GM19240 (cell line): ENCODE results near the gene POR.
"Not testable (repeated sequence)": the region's sequence is repeated elsewhere in the genome, so short reads cannot be mapped to it uniquely, and the experiment has no call there.

ENCODE experiments used
- DNase-seq: peaks from one replicate; pipeline ENCODE4 v3.0.0; 2011; ENCODE audit warnings: low spot score; ENCODE audit not compliant: insufficient read length

Gene POR

GRCh38 chr7:75988568-75989499 is 73.9 kb downstream of the POR start:
- DNase-seq = no peak

GRCh38 chr7:75989500-75990388 is 74.8 kb downstream of the POR start:
- DNase-seq = no peak

GRCh38 chr7:75991531-75992082 is 76.7 kb downstream of the POR start:
- no peak for DNase-seq

- DNase-seq = no peak
Observed at GRCh38 chr7:75992083-75992755, 77.3 kb downstream of the POR start.

- no peak for DNase-seq
Observed at GRCh38 chr7:75993689-75994387, 78.9 kb downstream of the POR start.

GRCh38 chr7:75994388-75995051 is 79.6 kb downstream of the POR start, which contains the start of gene TMEM120A:
Gene TMEM120A, minus strand, starts transcription at chr7:75994595. Its CDS starts 25 bp downstream, at chr7:75994570.
- DNase-seq = peak; percentile 99

GRCh38 chr7:75995052-75995471 is 80.1 kb downstream of the POR start:
- DNase-seq = no peak

- DNase-seq = no peak
Observed at GRCh38 chr7:75995996-75996395, 81.0 kb downstream of the POR start.

GRCh38 chr7:75996476-75996875 is 81.5 kb downstream of the POR start:
- DNase-seq = no peak

GRCh38 chr7:75998038-75998437 is 83.1 kb downstream of the POR start:
- DNase-seq = no peak

GRCh38 chr7:76000566-76000965 is 85.6 kb downstream of the POR start:
- no peak for DNase-seq

- DNase-seq = no peak
Observed at GRCh38 chr7:76002139-76002538, 87.2 kb downstream of the POR start.

GRCh38 chr7:76002822-76003221 is 87.9 kb downstream of the POR start:
- DNase-seq = no peak

GRCh38 chr7:76003351-76003750 is 88.4 kb downstream of the POR start:
- no peak for DNase-seq

- DNase-seq = not testable (repeated sequence)
Observed at GRCh38 chr7:76005004-76005403, 90.0 kb downstream of the POR start.

- DNase-seq = no peak
Observed at GRCh38 chr7:76008156-76008687, 93.3 kb downstream of the POR start.

- no peak for DNase-seq
Observed at GRCh38 chr7:76009672-76010600, 95.0 kb downstream of the POR start.

- no peak for DNase-seq
Observed at GRCh38 chr7:76011442-76011861, 96.5 kb downstream of the POR start.
